GM11168 (cell line): ENCODE results near the gene PRSS23.
"Not testable (repeated sequence)": the region's sequence is repeated elsewhere in the genome, so short reads cannot be mapped to it uniquely, and the experiment has no call there.

ENCODE experiments used
- in situ Hi-C: fragments of 300-500 bp; cut with MboI; formaldehyde crosslinking; loops from one replicate; pipeline ENCODE4 v1.12.0; 2022; ENCODE audit warnings: low sequenced_read_pairs; ENCODE audit not compliant: unreplicated experiment

The PRSS23 gene

DNA sequence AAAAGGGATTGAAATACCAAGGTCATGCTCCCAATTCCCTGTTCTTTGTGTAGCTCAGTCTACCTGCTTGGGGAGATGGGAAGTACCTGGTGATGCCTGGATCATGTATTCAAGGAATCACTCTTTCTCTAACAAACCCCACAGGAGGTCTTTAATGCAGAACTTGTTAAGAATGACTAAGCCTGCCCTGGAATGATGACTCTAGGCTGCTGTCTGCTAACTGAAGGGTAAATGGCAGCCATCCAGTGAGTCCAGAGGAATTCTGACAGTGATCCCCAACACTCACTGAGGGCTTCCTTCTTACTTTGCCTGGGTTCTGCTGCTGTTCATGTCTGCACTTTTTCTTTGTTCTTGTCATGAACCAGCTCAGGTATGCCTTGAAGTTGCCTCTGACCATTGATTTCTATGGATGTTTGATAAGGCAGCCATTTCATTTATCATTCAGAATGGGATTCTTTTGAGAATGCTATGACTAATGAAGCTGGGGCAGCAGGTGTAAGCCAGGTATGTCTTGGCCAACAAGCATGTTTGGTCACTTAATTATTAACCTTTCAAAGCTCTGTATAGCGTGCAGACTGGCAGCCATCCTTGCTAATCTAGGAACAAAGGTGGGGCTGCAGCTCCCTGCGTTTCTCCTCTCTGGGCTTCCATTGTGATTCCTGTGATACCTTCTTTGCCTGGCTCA is 11.4 kb downstream of the PRSS23 start:
- in situ Hi-C loops: loop anchor here (10.0 kb wide), 1 partner anchor 357 kb away; no protein-coding TSS in a partner anchor

DNA sequence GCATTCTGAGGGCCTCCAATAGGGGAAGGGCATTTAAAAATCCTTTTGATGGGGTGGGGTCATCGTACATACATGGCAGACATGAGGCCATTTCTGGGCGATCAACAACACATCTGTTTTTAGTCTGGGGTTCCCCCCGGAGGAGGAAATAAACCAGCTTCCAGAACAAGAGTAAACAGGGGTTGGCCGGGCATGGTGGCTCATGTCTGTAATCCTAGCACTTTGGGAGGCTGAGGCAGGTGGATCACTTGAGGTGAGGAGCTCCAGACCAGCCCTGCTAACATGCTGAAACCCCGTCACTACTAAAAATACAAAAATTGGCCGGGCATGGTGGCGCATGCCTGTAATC is 12.0 kb downstream of the PRSS23 start:
- in situ Hi-C loops: loop anchor here (10.0 kb wide), 1 partner anchor 357 kb away; no protein-coding TSS in a partner anchor

DNA sequence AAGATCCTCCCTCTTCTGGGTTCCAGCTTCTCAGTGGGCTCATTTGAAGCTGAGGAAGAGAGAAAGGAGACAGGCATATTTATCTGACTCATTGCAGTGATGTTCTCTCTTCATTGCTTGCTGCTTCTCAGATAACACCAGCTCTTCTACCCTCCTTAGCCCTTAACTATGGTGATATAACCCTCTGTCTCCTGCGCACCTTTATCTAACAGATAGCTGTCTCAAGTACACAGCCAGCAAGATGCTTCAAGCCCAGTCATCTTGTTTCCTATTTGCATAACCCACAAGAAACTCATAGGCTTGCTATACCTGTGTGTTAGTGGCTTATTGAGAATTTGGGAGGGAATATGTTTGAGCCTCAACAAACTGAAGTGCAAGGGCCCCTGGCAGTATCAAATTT is 12.6 kb downstream of the PRSS23 start:
- in situ Hi-C loops: loop anchor here (10.0 kb wide), 1 partner anchor 358 kb away; no protein-coding TSS in a partner anchor

DNA sequence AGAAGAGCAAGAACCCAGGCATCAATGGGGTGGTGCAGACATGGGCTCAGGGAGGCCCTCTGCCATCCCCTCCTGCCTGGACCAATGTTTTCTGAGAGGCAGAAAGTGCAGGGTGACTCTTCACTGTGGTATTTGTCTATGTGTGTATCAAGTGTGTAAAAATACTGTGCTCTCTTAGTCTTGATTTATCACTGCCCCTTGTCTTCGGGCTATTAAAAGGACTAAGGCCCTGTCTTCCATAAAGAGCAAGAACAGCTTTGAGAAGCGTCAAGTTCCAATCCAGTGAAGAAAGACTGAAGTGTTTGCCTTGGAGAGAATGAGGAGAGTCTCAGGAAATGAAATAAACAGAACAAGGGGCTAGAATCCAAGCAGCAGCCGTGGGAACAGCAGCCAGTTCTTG is 14.4 kb downstream of the PRSS23 start:
- in situ Hi-C loops: loop anchor here (10.0 kb wide), 1 partner anchor 360 kb away; no protein-coding TSS in a partner anchor

DNA sequence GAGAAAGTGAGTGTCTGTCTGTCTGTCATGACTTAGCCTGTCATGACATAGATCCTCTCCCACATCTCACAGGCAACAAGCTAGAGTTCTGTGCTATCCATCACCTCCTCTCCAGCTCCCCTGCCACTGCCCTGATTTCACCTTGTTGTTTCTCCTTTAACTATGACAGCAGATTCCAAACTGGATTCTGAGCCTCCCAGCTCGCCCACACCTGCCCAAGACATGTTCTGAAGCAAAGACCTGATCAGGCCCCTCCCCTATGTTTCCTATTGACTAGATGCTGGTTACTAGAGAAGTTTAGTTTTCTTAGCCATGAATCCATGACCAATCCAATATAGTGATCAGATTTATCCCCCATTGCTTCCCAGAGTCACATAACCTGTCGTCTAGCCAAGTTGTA is 15.4 kb downstream of the PRSS23 start:
- in situ Hi-C loops: loop anchor here (10.0 kb wide), 1 partner anchor 361 kb away; no protein-coding TSS in a partner anchor

DNA sequence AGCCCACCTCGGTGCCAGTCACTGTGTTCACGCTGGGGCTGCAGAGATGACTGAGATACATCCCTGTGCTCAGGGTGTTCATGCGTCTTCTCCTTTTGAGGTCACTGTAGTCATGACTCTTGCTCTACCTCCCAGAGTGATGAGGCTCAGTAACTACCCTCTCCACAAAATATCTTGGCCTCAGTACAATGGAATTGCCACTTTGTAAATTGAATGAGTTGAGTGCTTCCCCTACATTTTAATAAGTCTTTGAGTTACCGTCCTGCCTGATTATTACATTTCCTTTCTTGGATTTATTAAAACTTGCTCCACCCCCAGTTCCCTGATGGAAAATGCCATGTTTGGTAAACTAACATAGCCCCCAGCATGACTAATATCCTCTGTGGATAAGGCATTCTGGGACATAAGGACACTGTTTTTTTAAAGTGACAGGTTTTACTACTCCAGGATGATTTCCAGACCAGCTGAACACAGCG is 15.9 kb downstream of the PRSS23 start:
- in situ Hi-C loops: loop anchor here (10.0 kb wide), 1 partner anchor 361 kb away; no protein-coding TSS in a partner anchor

DNA sequence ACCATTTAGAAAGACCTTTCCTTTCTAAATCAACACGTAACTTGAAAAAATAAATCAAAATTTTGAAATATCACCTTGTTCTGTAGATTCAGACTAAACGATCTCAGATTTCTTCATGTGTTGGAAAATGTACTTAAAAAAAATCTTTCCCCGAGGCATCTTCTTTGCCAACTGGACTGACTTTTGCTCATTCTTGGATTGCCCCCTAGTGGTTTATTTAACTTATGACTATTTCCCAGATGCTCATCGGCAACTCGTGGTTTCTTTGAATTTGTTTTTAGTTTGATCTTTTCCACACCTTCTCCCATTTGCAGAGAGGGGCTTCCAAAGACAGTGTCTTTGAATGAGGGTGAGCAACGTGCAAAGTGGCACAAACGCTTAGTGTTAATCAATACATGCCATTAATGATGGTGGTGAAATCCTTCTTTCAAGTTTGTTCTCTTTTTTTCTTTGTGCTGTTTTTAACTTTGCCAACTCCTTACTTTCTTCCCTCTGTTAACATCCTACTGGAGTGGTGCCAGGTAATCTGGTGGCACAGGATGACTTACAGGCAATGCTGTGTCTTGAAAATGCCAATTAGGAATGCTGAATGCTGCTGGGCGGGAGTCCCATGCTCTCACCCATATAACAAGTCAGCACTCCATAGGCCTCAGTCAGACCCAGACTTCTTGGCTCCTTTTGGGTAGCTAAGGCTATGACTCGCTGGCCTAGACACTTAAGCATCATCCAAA is 18.3 kb downstream of the PRSS23 start:
- in situ Hi-C loops: loop anchor here (10.0 kb wide), 1 partner anchor 364 kb away; no protein-coding TSS in a partner anchor

DNA sequence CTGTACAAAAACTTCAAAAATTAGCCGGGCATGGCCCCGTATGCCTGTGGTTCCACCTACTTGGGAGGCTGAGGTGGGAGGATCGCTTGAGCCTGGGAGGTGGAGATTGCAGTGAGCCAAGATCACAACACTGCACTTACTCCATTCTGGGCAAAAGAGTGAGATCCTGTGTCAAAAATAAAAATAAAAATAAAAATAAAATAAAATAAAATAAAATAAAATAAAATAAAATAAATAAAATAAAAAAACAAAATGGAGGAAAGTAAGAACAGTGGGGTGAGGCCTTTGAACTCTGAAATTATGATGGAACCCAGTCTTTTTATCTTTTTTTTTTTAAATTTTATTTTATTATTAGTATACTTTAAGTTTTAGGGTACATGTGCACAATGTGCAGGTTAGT is 23.8 kb downstream of the PRSS23 start:
- in situ Hi-C loops: not testable (repeated sequence)

DNA sequence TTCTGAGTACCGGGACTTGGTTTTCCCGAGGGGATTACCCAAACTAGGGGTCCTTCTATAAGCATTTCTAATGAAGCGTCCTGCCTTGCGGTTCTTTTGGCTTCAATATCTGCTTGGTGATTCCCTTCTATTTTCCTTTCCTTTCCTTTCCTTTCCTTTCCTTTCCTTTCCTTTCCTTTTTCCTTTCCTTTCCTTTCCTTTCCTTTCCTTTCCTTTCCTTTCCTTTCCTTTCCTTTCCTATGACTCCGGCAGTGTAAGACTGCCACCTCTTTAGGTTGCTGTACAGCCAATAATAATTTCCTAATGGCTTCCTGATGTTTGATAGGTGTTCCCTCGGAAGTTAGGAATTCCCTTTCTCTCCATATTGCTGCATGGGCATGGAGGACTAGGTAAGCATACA is 34.0 kb downstream of the PRSS23 start:
- in situ Hi-C loops: not testable (repeated sequence)

DNA sequence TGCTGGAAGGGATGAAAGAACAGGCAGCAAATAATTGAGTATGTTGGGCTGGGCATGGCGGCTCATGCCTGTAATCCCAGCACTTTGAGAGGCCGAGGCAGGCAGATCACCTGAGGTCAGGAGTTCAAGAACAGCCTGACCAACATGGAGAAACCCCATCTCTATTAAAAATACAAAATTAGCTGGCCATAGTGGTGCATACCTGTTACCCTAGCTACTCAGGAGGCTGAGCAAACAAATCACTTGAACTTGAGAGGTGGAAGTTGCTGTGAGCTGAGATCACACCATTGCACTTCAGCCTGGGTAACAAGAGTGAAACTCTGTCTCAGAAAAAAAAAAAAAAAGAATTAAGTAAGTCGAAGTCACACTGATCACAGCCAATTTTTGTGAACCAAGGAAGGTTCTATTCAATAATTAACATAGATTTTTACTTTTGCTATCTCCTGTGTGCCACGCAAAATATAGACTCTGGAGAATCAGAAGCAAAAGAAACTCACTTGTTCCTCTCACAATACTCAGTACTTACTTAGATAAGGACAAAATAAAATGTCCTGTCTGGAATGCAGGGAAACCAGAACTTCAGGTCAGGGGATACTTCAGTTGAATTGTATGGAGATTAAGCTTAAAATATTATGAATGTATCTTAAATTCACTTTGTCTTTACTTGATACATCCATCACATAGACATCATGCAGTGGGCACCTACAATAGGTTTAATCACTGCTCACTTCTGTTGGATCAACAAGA is 44.6 kb downstream of the PRSS23 start:
- in situ Hi-C loops: not testable (repeated sequence)

DNA sequence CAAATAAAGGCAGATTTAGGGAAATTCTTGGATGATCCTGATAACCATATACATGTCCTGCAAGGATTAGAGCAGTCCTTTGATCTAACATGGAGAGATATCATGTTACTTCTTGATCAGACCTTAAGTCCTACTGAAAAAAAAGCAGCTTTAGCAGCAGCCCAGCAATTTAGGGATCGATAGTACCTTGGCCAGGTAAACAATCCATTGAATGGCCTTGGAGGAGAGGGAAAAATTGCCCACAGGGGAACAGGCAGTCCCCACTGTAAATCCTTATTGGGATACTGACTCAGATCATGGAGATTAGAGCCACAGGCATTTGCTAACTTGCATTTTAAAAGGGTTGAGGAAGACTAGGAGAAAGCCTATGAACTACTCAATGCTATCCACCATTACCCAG is 47.8 kb downstream of the PRSS23 start:
- in situ Hi-C loops: no loop called here

DNA sequence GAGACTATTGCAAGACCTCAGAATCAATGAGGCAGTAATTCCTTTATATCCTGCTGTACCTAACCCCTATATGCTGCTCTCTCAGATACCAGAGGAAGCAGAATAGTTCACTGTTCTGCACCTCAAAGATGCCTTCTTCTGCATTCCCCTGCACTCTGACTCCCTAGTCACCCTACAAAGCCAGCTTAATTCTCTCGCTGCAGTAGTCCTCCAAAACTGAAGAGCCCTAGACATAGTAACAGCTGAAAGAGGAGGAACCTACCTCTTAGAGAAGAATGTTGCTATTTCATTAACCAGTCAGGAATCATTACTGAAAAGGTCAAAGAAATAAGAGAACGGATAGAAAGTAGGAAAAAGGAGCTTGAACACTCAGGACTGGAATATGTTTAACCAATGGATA is 49.3 kb downstream of the PRSS23 start:
- in situ Hi-C loops: no loop called here
